Measurements from ENCODE around the gene FAM3A. TPM values are rescaled to one million over a fixed set of nuclear protein-coding genes. Genes with fewer than 3 reads are reported as not detected.

The FAM3A gene
- total RNA-seq, 2 donors from 2014 or later: 23.6 to 24.3 TPM

DNA sequence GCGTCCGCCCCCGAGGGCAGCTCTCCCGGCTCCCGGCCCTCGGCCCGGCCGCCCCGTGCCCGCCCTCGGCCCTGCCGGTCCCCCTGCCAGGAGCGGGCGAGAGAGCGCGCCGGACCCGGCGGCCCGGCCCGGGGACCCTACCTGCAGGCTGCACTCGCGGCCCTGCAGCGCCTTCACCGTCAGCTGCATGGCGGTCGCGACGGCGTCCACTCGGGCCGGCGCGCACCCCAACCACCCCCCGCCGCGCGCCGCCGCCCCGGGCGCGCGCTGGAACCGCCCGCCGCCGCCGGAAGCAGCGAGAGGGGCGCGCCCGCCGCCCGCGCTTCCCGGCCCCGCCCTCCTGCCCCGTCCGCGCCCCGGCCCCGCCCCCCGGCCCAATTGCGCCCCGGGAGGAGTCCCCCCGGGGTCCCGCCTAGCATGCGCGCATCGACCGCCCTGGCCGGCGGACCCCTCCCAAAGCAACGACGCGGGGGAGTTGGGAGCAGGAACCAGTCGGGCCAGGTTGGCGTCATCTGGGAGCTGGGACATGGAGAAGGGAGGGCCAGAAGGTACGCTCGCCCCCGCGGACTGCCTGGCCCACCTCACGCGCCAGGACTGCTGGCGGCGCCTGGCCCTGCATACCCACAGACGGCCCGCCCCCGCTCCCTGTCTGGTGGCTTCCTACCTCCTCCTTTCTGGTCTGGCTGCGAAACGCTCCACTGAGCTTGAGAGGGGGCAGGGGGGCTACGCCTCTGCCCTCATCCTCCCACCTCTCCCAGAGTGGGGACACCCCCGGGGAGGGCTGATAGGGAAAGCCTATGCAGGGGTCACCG lies 29.4 kb downstream of the FAM3A start, which contains the start of gene UBL4A:
TSS of gene UBL4A (minus strand) at position 220 of the 812 bp plus-strand sequence. CDS start at position 189, 31 bp downstream.
- Mint-ChIP-seq H3K4me1 (no peaks in the 10 kb centered on the region), H3K4me3 (peak within 1 kb of the TSS; percentile 61), H3K27me3 (ENCODE audit: insufficient read depth) (no peaks in the 10 kb centered on the region), H3K27ac (no peak within 1 kb of the TSS), H3K9me3 (peaks cover 78% of the 10 kb centered on the region), H3K36me3 (ENCODE audit: low read depth) (peaks cover 6% of the 10 kb centered on the region)
- H3K36me3 ChIP-seq (ENCODE audit: control insufficient read depth, insufficient read depth, low read length): peaks cover 4% of the 10 kb centered on the region
- H3K27ac ChIP-seq (ENCODE audit: low read depth, low read length): no peak within 1 kb of the TSS
- no peaks in the 10 kb centered on the region for H3K9me3 ChIP-seq (ENCODE audit: control insufficient read depth, low read length)
- H3K4me3 ChIP-seq (ENCODE audit: low read length): peak within 1 kb of the TSS; percentile 72
- H3K27me3 ChIP-seq (ENCODE audit: control insufficient read depth, insufficient read depth, low read length, poor library complexity, severe bottlenecking): no peaks in the 10 kb centered on the region
- H3K4me1 ChIP-seq (ENCODE audit: control insufficient read depth, insufficient read depth, low read length): no peaks in the 10 kb centered on the region
- TF ChIP-seq, protein P1, sequence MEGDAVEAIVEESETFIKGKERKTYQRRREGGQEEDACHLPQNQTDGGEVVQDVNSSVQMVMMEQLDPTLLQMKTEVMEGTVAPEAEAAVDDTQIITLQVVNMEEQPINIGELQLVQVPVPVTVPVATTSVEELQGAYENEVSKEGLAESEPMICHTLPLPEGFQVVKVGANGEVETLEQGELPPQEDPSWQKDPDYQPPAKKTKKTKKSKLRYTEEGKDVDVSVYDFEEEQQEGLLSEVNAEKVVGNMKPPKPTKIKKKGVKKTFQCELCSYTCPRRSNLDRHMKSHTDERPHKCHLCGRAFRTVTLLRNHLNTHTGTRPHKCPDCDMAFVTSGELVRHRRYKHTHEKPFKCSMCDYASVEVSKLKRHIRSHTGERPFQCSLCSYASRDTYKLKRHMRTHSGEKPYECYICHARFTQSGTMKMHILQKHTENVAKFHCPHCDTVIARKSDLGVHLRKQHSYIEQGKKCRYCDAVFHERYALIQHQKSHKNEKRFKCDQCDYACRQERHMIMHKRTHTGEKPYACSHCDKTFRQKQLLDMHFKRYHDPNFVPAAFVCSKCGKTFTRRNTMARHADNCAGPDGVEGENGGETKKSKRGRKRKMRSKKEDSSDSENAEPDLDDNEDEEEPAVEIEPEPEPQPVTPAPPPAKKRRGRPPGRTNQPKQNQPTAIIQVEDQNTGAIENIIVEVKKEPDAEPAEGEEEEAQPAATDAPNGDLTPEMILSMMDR (conservative IDR thresholded peaks at IDR 0.05): no peak
- DNase-seq: peak; percentile 75
- no peak within 1 kb of the TSS for H3K9ac ChIP-seq (ENCODE audit: extremely low read depth, low read length, poor library complexity, severe bottlenecking)
- WGBS, 2 experiments (ENCODE audit: insufficient coverage in 1 of 2, insufficient read length in 1 of 2): 4% methylated on average over 65 of the region's 95 CpGs; no CpG with 5 or more reads in 1 of the 2 experiments

DNA sequence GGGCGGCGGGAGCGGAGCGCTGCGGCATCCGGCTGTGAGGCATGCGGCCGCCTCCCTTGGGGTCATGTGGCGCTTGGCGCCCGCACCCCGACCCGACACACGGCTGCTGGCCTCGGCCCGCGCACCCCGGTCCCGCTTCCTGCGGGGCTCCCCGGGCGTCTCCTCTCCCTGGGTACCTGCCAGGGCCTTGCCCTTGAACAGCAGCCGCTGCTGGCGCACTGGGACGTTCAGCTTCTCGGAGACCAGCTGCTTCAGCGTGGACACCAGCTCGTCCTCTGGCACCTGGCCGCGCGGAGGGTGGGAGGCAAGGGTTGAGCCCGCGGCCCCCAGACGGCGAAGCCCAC lies 30.0 kb downstream of the FAM3A start:
- Mint-ChIP-seq H3K27me3 (ENCODE audit: insufficient read depth) (no peaks in the 10 kb centered on the region), H3K4me3 (peak overlapping the region; percentile 61), H3K36me3 (ENCODE audit: low read depth) (peaks cover 6% of the 10 kb centered on the region), H3K9me3 (peaks cover 75% of the 10 kb centered on the region), H3K27ac (no peak overlapping the region), H3K4me1 (no peaks in the 10 kb centered on the region)
- DNase-seq: peak; percentile 54
- 4% methylated on average over 35 of the region's 35 CpGs; no CpG with 5 or more reads in 1 of the 2 experiments for WGBS, 2 experiments (ENCODE audit: insufficient coverage in 1 of 2, insufficient read length in 1 of 2)
- Histone ChIP-seq H3K4me3 (ENCODE audit: low read length) (peak overlapping the region; percentile 72), H3K36me3 (ENCODE audit: control insufficient read depth, insufficient read depth, low read length) (peaks cover 4% of the 10 kb centered on the region), H3K27me3 (ENCODE audit: control insufficient read depth, insufficient read depth, low read length, poor library complexity, severe bottlenecking) (no peaks in the 10 kb centered on the region), H3K9me3 (ENCODE audit: control insufficient read depth, low read length) (no peaks in the 10 kb centered on the region), H3K4me1 (ENCODE audit: control insufficient read depth, insufficient read depth, low read length) (no peaks in the 10 kb centered on the region), H3K9ac (ENCODE audit: extremely low read depth, low read length, poor library complexity, severe bottlenecking) (no peak overlapping the region), H3K27ac (ENCODE audit: low read depth, low read length) (no peak overlapping the region)
- TF ChIP-seq, protein P1 (conservative IDR thresholded peaks at IDR 0.05): no peak

DNA sequence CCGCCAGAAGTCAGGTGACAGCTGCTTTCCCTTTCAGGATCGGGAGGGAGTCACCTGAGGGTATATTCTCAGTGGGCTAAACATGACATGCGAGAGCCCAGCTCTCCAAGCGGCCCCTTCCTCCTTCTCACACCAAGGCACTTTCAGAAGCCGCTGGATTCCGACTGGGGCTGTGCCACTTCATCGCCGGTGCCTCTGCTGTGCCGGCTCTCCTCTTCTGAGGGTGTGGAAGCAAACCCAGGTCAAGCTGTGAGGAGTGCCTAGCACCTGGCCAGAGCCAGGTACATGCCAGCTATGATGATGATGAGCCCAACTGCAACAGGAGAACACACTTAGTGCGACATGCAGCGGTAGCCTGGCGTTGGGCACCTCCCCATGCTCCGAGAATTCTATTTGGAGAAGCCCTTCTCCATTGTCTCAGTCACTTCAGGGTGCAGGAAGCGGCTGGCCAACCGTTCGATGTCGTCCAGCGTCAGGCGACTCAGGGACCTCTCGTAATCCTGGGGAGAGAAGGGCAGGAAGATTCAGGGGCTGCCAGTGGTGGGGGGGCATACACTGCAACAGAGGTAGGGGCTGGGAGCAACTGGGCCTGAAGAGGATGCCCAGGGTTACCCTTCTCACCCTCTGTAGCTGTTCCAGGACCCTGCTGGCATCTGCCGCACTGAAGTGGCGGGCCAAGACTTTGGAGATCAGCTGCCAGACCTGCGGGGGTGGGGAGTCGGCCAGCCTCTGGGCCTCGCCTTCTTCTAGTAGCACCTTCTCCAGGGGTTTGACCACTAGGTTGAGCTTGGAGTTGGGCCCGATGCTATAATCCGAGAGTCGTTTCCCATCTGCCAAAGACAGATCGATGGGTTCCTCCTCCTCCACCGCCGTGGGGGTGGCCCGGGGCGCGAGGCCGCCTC lies 30.6 kb downstream of the FAM3A start:
- Histone ChIP-seq H3K4me3 (ENCODE audit: low read length) (peak overlapping the region; percentile 72), H3K27ac (ENCODE audit: low read depth, low read length) (no peak overlapping the region), H3K4me1 (ENCODE audit: control insufficient read depth, insufficient read depth, low read length) (no peaks in the 10 kb centered on the region), H3K36me3 (ENCODE audit: control insufficient read depth, insufficient read depth, low read length) (peaks cover 4% of the 10 kb centered on the region), H3K27me3 (ENCODE audit: control insufficient read depth, insufficient read depth, low read length, poor library complexity, severe bottlenecking) (no peaks in the 10 kb centered on the region), H3K9me3 (ENCODE audit: control insufficient read depth, low read length) (no peaks in the 10 kb centered on the region), H3K9ac (ENCODE audit: extremely low read depth, low read length, poor library complexity, severe bottlenecking) (no peak overlapping the region)
- Mint-ChIP-seq H3K4me1 (no peaks in the 10 kb centered on the region), H3K9me3 (peaks cover 74% of the 10 kb centered on the region), H3K36me3 (ENCODE audit: low read depth) (peaks cover 6% of the 10 kb centered on the region), H3K27me3 (ENCODE audit: insufficient read depth) (no peaks in the 10 kb centered on the region), H3K4me3 (peak overlapping the region; percentile 61), H3K27ac (no peak overlapping the region)
- TF ChIP-seq, protein P1 (conservative IDR thresholded peaks at IDR 0.05): no peak
- DNase-seq: peak; percentile 54
- WGBS, 2 experiments (ENCODE audit: insufficient coverage in 1 of 2, insufficient read length in 1 of 2): 62% methylated on average over 34 of the region's 35 CpGs; no CpG with 5 or more reads in 1 of the 2 experiments
